ENCODE measurements around the gene KCNIP4. TPM values are rescaled to one million over a fixed set of nuclear protein-coding genes. Genes with fewer than 3 reads are reported as not detected.

The KCNIP4 gene
- total and polyA plus RNA-seq, 2 experiments from 2014 or later, result 0.69 to 1.00 TPM

- Histone ChIP-seq H3K27me3 (no peaks in the 10 kb centered on the region), H3K4me2 (no peak overlapping the region), H3K36me3 (replicated peaks; ENCODE audit: insufficient read depth, low read depth) (no peaks in the 10 kb centered on the region), H3K79me2 (no peaks in the 10 kb centered on the region), H4K20me1 (ENCODE audit: insufficient read depth, poor library complexity, severe bottlenecking) (no peaks in the 10 kb centered on the region), H3K27ac (no peak overlapping the region), H3K9me3 (ENCODE audit: low read depth) (no peaks in the 10 kb centered on the region), H3K4me3 (no peak overlapping the region), H3K9me2 (replicated peaks; ENCODE audit: insufficient read depth) (no peaks in the 10 kb centered on the region), H2AFZ (no peak overlapping the region), H3K4me1 (ENCODE audit: insufficient read depth) (no peaks in the 10 kb centered on the region)
- DNase-seq (ENCODE audit: low spot score), result peak; percentile 16
- no peak for TF ChIP-seq CTCF (IDR thresholded peaks at IDR 0.05; ENCODE audit: poor library complexity)
- no peak for TF ChIP-seq EZH2phosphoT487 (IDR thresholded peaks at IDR 0.05; ENCODE audit: low read depth, severe bottlenecking, unreplicated experiment)
- 38% methylated on average over 2 of the region's 2 CpGs for WGBS (ENCODE audit: low lambda C conversion rate, missing lambda C conversion rate)
Measured at GRCh38 chr4:21991050-21991449, 42.5 kb upstream of the KCNIP4 start.

- no peak overlapping the region for H3K4me3 ChIP-seq
- H3K4me2 ChIP-seq, result no peak overlapping the region
- H3K79me2 ChIP-seq, result no peaks in the 10 kb centered on the region
- no peak overlapping the region for H3K27ac ChIP-seq
- H3K36me3 ChIP-seq (replicated peaks; ENCODE audit: insufficient read depth, low read depth), result no peaks in the 10 kb centered on the region
- H3K4me1 ChIP-seq (ENCODE audit: insufficient read depth), result no peaks in the 10 kb centered on the region
- TF ChIP-seq CTCF (IDR thresholded peaks at IDR 0.05; ENCODE audit: poor library complexity), result no peak
- no peak for TF ChIP-seq EZH2 (IDR thresholded peaks at IDR 0.05; ENCODE audit: borderline replicate concordance)
- TF ChIP-seq EZH2phosphoT487 (IDR thresholded peaks at IDR 0.05; ENCODE audit: low read depth, severe bottlenecking, unreplicated experiment), result no peak
- DNase-seq (ENCODE audit: low spot score), result no peak
- no peaks in the 10 kb centered on the region for H4K20me1 ChIP-seq (ENCODE audit: insufficient read depth, poor library complexity, severe bottlenecking)
- WGBS (ENCODE audit: low lambda C conversion rate, missing lambda C conversion rate), result 58% methylated on average over 1 of the region's 1 CpG
- H3K27me3 ChIP-seq, result no peaks in the 10 kb centered on the region
- H3K9me2 ChIP-seq (replicated peaks; ENCODE audit: insufficient read depth), result no peaks in the 10 kb centered on the region
- H3K9me3 ChIP-seq (ENCODE audit: low read depth), result no peaks in the 10 kb centered on the region
- no peak overlapping the region for H2AFZ ChIP-seq
Measured at GRCh38 chr4:21989351-21989750, 40.8 kb upstream of the KCNIP4 start.

- no peaks in the 10 kb centered on the region for H3K4me1 ChIP-seq (ENCODE audit: insufficient read depth)
- DNase-seq (ENCODE audit: low spot score), result no peak
- no peaks in the 10 kb centered on the region for H3K79me2 ChIP-seq
- no peaks in the 10 kb centered on the region for H3K9me3 ChIP-seq (ENCODE audit: low read depth)
- H3K4me3 ChIP-seq, result no peak overlapping the region
- H3K4me2 ChIP-seq, result no peak overlapping the region
- no peaks in the 10 kb centered on the region for H3K9me2 ChIP-seq (replicated peaks; ENCODE audit: insufficient read depth)
- H3K36me3 ChIP-seq (replicated peaks; ENCODE audit: insufficient read depth, low read depth), result no peaks in the 10 kb centered on the region
- H3K27ac ChIP-seq, result no peak overlapping the region
- TF ChIP-seq EZH2 (IDR thresholded peaks at IDR 0.05; ENCODE audit: borderline replicate concordance) (no peak), CTCF (IDR thresholded peaks at IDR 0.05; ENCODE audit: poor library complexity) (no peak), EZH2phosphoT487 (IDR thresholded peaks at IDR 0.05; ENCODE audit: low read depth, severe bottlenecking, unreplicated experiment) (no peak)
- no peaks in the 10 kb centered on the region for H4K20me1 ChIP-seq (ENCODE audit: insufficient read depth, poor library complexity, severe bottlenecking)
- H2AFZ ChIP-seq, result no peak overlapping the region
- H3K27me3 ChIP-seq, result no peaks in the 10 kb centered on the region
Measured at GRCh38 chr4:21986307-21986706, 37.7 kb upstream of the KCNIP4 start.

GRCh38 chr4:21982087-21982486 lies 33.5 kb upstream of the KCNIP4 start:
- TF ChIP-seq CTCF (IDR thresholded peaks at IDR 0.05; ENCODE audit: poor library complexity) (no peak), EZH2 (IDR thresholded peaks at IDR 0.05; ENCODE audit: borderline replicate concordance) (no peak), EZH2phosphoT487 (IDR thresholded peaks at IDR 0.05; ENCODE audit: low read depth, severe bottlenecking, unreplicated experiment) (no peak)
- no peaks in the 10 kb centered on the region for H4K20me1 ChIP-seq (ENCODE audit: insufficient read depth, poor library complexity, severe bottlenecking)
- no peaks in the 10 kb centered on the region for H3K79me2 ChIP-seq
- H3K9me3 ChIP-seq (ENCODE audit: low read depth), result no peaks in the 10 kb centered on the region
- WGBS (ENCODE audit: low lambda C conversion rate, missing lambda C conversion rate), result 67% methylated on average over 1 of the region's 1 CpG
- no peaks in the 10 kb centered on the region for H3K4me1 ChIP-seq (ENCODE audit: insufficient read depth)
- DNase-seq (ENCODE audit: low spot score), result no peak
- H3K27me3 ChIP-seq, result no peaks in the 10 kb centered on the region
- no peak overlapping the region for H3K27ac ChIP-seq
- H3K4me3 ChIP-seq, result no peak overlapping the region
- H3K36me3 ChIP-seq (replicated peaks; ENCODE audit: insufficient read depth, low read depth), result no peaks in the 10 kb centered on the region
- no peak overlapping the region for H3K4me2 ChIP-seq
- no peaks in the 10 kb centered on the region for H3K9me2 ChIP-seq (replicated peaks; ENCODE audit: insufficient read depth)
- no peak overlapping the region for H2AFZ ChIP-seq

All from hepatocyte (in vitro differentiated cells).